Type B pancreatic cell (in vitro differentiated cells): ENCODE measurements around the gene RSBN1. TPM values are rescaled to one million over a fixed set of nuclear protein-coding genes. Genes with fewer than 3 reads are reported as not detected.
A peak's percentile ranks its signal among the peaks of the same experiment; 100 is the strongest.

ENCODE experiments used
- DNase-seq: peaks from one replicate; pipeline ENCODE4 v3.0.0; 2021; ENCODE audit warnings: mixed read lengths; ENCODE audit not compliant: unreplicated experiment; ENCODE audit errors: extremely low spot score
- H3K27ac Mint-ChIP-seq: 2 replicates; pipeline ENCODE4 v1.8.0; 2021; ENCODE audit warnings: mild to moderate bottlenecking, mixed read lengths
- H3K27me3 Mint-ChIP-seq: 2 replicates; pipeline ENCODE4 v1.8.0; 2021; ENCODE audit warnings: mixed read lengths
- H3K36me3 Mint-ChIP-seq: 2 replicates; pipeline ENCODE4 v1.8.0; 2021; ENCODE audit warnings: mixed read lengths
- H3K4me1 Mint-ChIP-seq: one replicate; pipeline ENCODE4 v1.8.0; 2021; ENCODE audit warnings: mixed read lengths; ENCODE audit not compliant: unreplicated experiment
- H3K4me3 Mint-ChIP-seq: 2 replicates; pipeline ENCODE4 v1.8.0; 2021; ENCODE audit warnings: mild to moderate bottlenecking, mixed read lengths
- H3K9me3 Mint-ChIP-seq: 2 replicates; pipeline ENCODE4 v1.8.0; 2021; ENCODE audit warnings: mixed read lengths
- CTCF ChIP-seq: fragments of 200-600 bp; sonication (generic); conservative IDR thresholded peaks from 2 replicates; pipeline ENCODE4 v1.5.0; 2021; ENCODE audit warnings: antibody characterized with exemption, mild to moderate bottlenecking
- total RNA-seq: library from RNA; stranded (reverse); gene quantifications from 2 replicates; pipeline ENCODE4 v1.2.1, GENCODE V29; 2021; ENCODE audit warnings: low replicate concordance

The RSBN1 gene
- total RNA-seq, 1 donor from 2014 or later, result 21.2 TPM

GRCh38 chr1:113786069-113786468 is 26.2 kb downstream of the RSBN1 start:
- Mint-ChIP-seq H3K4me3 (no peak overlapping the region), H3K4me1 (peaks cover 18% of the 10 kb centered on the region), H3K36me3 (peaks cover 14% of the 10 kb centered on the region), H3K9me3 (no peaks in the 10 kb centered on the region), H3K27ac (peak overlapping the region; percentile 27), H3K27me3 (no peaks in the 10 kb centered on the region)
- TF ChIP-seq CTCF, result no peak
- DNase-seq, result no peak

DNA sequence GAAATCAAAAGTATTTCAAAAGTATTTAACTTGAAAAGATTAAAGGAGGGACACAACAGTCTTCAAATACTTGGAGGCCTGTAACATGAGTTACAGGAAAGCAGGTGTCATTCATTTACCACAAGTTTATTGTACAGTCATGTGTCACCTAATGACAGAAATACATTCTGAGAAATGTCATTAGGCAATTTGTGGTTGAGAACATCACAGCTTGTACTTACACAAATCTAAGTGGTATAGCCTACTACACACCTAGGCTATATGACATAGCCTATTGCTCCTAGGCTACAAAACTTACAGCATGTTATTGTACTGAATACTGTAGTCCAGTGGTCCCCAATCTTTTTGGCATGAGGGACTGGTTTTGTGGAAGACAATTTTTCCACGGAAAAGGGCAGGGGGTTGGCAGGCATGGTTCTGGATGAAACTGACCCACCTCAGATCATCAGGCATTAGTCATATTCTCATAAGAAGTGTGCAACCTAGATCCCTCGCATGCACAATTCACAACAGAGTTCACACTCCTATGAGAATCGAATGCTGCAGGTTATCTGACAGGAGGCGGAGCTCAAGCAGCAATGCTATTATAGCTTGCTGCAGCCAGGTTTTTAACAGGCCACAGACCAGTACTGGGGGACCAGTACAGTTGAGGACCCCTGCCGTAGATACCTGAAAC is 28.0 kb downstream of the RSBN1 start:
- H3K27me3 Mint-ChIP-seq, result no peaks in the 10 kb centered on the region
- H3K36me3 Mint-ChIP-seq, result peaks cover 8% of the 10 kb centered on the region
- no peak overlapping the region for H3K4me3 Mint-ChIP-seq
- H3K4me1 Mint-ChIP-seq, result peaks cover 18% of the 10 kb centered on the region
- TF ChIP-seq CTCF, result no peak
- no peak for DNase-seq
- H3K27ac Mint-ChIP-seq, result peak overlapping the region; percentile 32
- no peaks in the 10 kb centered on the region for H3K9me3 Mint-ChIP-seq

DNA sequence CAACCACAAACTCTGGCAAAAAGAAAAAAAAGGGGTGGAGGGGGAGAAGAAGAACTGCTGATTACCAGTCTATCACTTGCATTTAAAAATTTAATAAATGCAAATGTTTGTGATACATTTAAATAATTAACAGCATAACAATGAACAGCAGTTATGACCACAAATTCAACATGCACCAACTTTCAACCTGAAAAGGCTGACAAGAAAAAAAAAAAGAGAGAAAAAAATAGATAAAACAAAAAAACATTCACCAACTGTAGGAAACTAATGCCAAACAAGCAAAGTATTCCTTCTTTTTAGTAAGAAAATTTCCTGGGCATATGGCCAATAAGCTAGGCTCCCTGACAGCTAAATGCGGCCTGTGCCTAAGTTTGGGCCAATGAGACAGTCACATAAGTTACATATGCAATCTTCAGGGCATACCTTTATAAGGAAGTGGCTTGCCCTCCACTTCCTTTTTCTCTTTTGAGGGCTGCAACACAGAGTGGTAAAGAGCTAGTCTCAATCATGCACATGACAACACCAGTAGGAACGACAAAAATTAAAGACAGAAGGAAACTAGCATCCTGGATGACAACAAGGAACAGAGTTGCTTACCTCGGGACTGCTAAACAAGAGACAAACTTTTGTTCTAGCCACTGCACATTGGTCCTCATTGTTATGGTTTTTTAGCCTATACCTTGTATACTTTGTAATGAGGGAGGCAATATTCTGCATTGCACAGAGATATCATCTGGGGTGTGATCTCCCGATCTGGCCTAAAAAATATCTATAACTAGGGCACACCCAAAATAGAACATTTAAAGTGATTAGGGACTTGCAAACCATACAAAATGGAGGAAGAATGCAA is 28.8 kb downstream of the RSBN1 start:
- Mint-ChIP-seq H3K27me3 (no peaks in the 10 kb centered on the region), H3K27ac (peak overlapping the region; percentile 32), H3K9me3 (no peaks in the 10 kb centered on the region), H3K36me3 (peaks cover 11% of the 10 kb centered on the region), H3K4me3 (no peak overlapping the region), H3K4me1 (peaks cover 18% of the 10 kb centered on the region)
- DNase-seq, result no peak
- TF ChIP-seq CTCF, result no peak

- TF ChIP-seq CTCF, result no peak
- Mint-ChIP-seq H3K4me3 (no peak overlapping the region), H3K36me3 (peaks cover 10% of the 10 kb centered on the region), H3K27ac (no peak overlapping the region), H3K9me3 (no peaks in the 10 kb centered on the region), H3K4me1 (peaks cover 18% of the 10 kb centered on the region), H3K27me3 (no peaks in the 10 kb centered on the region)
- no peak for DNase-seq
Observed at GRCh38 chr1:113782406-113782805, 29.9 kb downstream of the RSBN1 start.

DNA sequence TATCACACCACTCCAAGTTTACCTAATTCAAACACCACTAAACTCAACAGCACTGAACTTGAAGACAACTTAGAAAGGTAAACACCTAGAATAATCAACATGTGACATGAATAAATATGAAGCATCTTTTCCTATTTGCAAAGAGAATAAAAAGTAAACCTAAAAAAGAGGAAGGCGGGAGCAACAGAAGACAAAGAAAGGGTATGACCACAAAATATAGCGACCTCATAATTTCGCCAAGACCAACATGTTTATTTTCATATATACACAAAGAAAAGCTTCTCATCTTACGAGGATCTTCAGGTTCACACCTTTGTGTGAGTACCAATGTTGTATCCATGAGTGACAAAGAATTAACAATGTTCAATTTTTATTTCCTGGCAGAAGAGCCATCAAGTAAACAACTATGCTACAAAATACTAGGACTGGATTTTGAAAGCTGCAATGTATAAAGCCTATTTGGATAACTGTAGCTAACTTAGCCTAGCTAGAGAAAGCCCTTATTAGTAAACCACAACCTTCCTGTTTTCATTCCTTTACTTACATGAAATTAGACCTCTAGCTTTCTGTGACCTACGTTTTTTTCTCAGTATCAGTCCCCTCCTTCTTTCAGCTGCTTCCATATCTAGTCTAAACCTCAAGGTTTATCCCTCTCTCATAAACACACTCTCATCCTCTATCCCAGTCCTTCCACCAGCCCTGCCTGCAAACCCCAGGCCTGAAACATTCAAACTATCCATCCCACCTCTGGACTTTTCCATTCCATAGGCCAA is 31.7 kb downstream of the RSBN1 start:
- Mint-ChIP-seq H3K4me3 (no peak overlapping the region), H3K9me3 (no peaks in the 10 kb centered on the region), H3K4me1 (peaks cover 9% of the 10 kb centered on the region), H3K36me3 (peaks cover 15% of the 10 kb centered on the region), H3K27ac (no peak overlapping the region), H3K27me3 (no peaks in the 10 kb centered on the region)
- no peak for TF ChIP-seq CTCF
- no peak for DNase-seq
